ENCODE measurements around the gene EFCAB5.

EFCAB5 gene

DNA sequence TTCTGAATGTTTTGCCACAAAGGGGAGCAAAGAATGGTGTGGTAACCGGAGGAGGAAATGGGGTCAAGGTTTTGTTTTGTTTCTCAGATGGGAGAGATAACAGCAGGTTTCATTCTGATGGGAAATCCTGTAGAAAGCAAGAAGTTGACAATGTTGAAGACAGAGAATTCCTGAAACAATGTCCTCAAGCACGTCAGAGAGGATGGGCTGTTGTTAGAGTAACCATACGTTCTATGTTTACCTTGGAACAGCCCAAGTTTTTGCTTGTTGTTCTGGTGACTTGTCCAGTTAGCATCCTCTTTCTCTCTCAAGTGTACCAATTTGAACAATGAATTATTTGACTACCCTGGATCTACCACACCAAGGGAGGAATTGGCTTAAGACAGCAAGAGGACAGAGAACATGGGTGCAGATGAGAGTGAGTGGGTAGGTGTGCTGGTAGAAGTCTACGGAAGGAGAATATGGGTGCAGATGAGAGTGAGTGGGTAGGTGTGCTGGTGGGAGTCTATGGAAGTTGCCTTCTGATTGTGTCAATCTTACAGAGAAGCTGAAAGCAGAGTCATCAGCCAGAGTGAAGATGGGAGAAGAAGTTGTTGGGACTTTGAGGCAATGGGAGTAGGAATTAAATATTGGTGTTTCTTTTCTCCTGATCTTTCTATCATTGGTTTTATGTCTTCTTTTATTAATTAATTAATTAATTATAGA lies 160.4 kb downstream of the EFCAB5 start:
- DNase-seq: no peak
- Histone ChIP-seq H3K36me3 (no peaks in the 10 kb centered on the region), H3K27me3 (no peaks in the 10 kb centered on the region), H3K9me3 (no peaks in the 10 kb centered on the region), H3K4me3 (no peak overlapping the region), H3K4me1 (peaks cover 0 to 3% (median 1%) of the 10 kb centered on the region in 4 donors), H3K27ac (no peak overlapping the region)
- intact Hi-C loops (cut with DNase I; ENCODE audit: low total_unique reads): loop anchor here (10.0 kb wide), 1 partner anchor 153 kb away; no protein-coding TSS in a partner anchor
- TF ChIP-seq, protein P1, sequence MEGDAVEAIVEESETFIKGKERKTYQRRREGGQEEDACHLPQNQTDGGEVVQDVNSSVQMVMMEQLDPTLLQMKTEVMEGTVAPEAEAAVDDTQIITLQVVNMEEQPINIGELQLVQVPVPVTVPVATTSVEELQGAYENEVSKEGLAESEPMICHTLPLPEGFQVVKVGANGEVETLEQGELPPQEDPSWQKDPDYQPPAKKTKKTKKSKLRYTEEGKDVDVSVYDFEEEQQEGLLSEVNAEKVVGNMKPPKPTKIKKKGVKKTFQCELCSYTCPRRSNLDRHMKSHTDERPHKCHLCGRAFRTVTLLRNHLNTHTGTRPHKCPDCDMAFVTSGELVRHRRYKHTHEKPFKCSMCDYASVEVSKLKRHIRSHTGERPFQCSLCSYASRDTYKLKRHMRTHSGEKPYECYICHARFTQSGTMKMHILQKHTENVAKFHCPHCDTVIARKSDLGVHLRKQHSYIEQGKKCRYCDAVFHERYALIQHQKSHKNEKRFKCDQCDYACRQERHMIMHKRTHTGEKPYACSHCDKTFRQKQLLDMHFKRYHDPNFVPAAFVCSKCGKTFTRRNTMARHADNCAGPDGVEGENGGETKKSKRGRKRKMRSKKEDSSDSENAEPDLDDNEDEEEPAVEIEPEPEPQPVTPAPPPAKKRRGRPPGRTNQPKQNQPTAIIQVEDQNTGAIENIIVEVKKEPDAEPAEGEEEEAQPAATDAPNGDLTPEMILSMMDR (IDR thresholded peaks at IDR 0.05): no peak

DNA sequence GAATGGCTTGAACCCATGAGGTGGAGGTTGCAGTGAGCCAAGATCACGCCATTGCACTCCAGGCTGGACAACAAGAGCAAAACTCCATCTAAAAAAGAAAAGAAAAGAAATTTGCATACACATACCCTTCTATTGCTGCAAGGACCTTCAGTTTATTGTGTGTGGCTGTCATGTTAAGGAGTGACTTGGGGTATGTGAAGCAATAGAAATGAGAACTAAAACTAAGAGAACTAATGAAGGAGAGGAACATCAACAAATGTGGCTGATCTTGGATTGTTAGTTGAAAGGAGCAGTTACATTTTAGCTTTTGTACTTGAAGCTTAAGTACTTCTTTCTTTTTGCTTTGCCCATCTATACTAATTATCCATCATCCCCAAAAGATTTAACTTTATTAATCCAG lies 162.5 kb downstream of the EFCAB5 start:
- Histone ChIP-seq H3K4me1 (peaks cover 0 to 3% (median 1%) of the 10 kb centered on the region in 4 donors), H3K27me3 (no peaks in the 10 kb centered on the region), H3K27ac (no peak overlapping the region), H3K9me3 (no peaks in the 10 kb centered on the region), H3K36me3 (no peaks in the 10 kb centered on the region), H3K4me3 (no peak overlapping the region)
- TF ChIP-seq, protein P1 (IDR thresholded peaks at IDR 0.05): no peak
- DNase-seq: no peak
- intact Hi-C loops (cut with DNase I; ENCODE audit: low total_unique reads): loop anchor here (10.0 kb wide), 1 partner anchor 151 kb away; no protein-coding TSS in a partner anchor

DNA sequence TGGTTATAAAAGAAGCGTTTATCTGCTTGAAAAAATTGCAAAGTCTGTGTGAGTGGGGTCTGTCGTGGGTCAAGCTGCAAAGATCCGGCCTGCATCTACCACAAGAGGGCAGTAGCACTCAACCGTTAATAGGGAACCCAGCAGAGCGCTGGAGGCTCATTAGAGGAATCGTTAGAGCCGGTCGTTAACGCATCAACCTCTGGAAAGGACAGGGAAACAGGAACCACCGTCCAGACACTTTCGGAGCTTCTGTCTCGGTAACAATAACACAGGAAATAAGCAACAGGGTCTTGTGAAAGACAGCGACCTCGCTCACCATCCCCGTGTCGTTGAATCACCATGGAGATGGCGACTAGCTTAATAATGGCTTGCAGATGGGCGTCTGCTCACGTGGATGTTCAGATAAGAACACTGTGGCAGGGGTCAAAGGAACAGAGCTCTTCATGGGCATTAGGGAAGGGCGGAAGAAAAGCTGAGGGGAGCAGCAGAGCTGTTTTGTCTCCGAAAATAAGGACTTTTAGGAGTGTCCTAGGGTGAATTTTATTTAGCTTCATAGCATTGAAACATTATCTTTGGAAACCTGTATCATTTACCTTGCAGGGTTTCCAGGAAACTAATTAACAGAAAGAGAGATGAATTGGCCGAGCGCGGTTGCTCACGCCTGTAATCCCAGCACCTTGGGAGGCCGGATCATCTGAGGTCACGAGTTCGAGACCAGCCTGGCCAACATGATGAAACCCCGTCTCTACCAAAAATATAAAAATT lies 163.3 kb downstream of the EFCAB5 start:
- Histone ChIP-seq H3K27ac (no peak overlapping the region), H3K4me1 (peaks cover 0 to 3% (median 1%) of the 10 kb centered on the region in 4 donors), H3K4me3 (peak overlapping the region; percentile 27 to 46), H3K27me3 (no peaks in the 10 kb centered on the region), H3K9me3 (no peaks in the 10 kb centered on the region), H3K36me3 (no peaks in the 10 kb centered on the region)
- TF ChIP-seq, protein P1 (IDR thresholded peaks at IDR 0.05): peak; percentile 74 to 87
- DNase-seq: peak; percentile 78 to 81
- intact Hi-C loops (cut with DNase I; ENCODE audit: low total_unique reads): loop anchor here (10.0 kb wide), 1 partner anchor 150 kb away; no protein-coding TSS in a partner anchor

DNA sequence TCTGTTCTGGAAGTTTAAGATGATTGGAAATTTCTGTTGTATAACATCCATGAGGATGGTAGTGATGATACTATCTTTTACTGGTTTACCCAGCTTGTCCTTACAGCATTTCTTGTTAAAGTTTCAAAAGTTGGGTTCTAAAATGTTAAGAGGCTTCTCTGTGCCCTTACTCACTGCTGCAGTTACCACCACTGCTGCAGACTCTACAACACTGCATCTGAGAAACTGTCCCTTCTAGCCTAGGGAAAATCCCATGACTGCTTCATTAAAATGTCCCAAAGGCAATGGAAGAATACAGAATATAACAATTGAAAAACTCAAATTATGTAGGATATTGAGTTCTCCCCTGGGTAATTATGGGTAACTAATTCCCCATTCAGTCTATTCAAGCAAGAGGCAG lies 171.4 kb downstream of the EFCAB5 start:
- TF ChIP-seq, protein P1 (IDR thresholded peaks at IDR 0.05): no peak
- no peaks in the 10 kb centered on the region for H3K36me3 ChIP-seq
- intact Hi-C loops (cut with DNase I; ENCODE audit: low total_unique reads): no loop called here
- H3K27ac ChIP-seq: no peak overlapping the region
- H3K9me3 ChIP-seq: no peaks in the 10 kb centered on the region
- peaks cover 0 to 4% (median under 1%) of the 10 kb centered on the region in 4 donors for H3K4me1 ChIP-seq
- no peak for DNase-seq
- H3K27me3 ChIP-seq: peaks cover 0 to 3% of the 10 kb centered on the region in 2 donors
- no peak overlapping the region for H3K4me3 ChIP-seq

DNA sequence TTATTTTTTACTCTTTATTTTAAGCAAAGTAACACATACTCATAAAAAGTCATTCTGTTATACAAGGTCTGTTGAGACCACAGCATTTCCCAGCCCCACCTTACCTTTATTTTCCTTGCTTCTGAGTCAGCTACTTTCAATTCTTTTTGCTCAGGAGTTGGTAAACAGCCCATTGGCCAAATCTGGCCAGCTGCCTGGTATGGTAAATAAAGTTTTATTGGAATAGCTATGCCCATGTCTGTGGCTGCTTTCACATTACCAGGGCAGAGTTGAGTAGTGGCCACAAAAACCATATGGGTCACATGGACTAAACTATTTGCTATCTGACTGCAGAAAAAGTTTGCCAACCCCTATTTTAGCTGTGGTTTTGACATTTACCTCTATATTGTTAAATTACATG lies 171.8 kb downstream of the EFCAB5 start:
- Histone ChIP-seq H3K4me3 (no peak overlapping the region), H3K27me3 (peaks cover 0 to 3% of the 10 kb centered on the region in 2 donors), H3K27ac (no peak overlapping the region), H3K4me1 (peaks cover 0 to 8% (median 5%) of the 10 kb centered on the region in 4 donors), H3K9me3 (no peaks in the 10 kb centered on the region), H3K36me3 (no peaks in the 10 kb centered on the region)
- no peak for DNase-seq
- intact Hi-C loops (cut with DNase I; ENCODE audit: low total_unique reads): no loop called here
- TF ChIP-seq, protein P1 (IDR thresholded peaks at IDR 0.05): no peak

Data from tibial artery (tissue), 4 donors.